ENCODE data around the gene EMD. TPM values are rescaled to one million over a fixed set of nuclear protein-coding genes. Genes with fewer than 3 reads are reported as not detected.

Gene EMD
- total and polyA plus RNA-seq, 2 of the 13 experiments (the other 11 are each of a cell fraction or from before 2014, with no cell fraction given): 14.5 to 14.9 TPM

DNA sequence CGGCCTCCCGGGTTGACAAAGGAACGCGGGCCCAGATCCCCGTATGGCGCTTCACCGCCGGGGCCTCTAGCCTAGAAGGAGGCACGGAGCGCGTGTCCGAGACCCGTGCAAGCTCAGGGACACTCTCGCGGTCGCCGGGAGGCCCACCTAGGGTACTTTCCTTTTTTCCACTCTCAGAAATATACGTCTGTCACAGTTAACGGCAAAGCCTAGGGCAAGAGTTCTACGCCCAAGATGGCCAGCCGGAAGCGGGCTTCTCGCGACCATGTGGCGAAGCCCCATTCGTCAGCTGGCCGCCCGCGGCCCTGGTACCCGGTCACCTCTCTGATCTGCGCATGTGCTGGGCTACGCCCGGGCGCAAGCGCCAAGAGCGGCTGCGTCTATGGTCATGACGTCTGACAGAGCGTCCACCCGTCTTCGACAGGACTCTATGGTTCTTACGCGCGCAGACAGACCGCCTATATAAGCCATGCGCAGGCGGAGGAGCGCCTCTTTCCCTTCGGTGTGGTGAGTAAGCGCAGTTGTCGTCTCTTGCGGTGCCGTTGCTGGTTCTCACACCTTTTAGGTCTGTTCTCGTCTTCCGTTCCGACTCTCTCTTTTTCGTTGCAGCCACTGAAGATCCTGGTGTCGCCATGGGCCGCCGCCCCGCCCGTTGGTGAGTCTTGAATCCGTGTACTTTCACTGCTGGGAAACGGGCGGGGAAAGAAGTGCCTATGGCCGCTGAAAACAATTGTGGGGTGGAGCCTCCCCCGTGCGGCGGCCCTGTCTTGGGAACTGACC, 19.0 kb downstream of the EMD start, which contains the start of gene RPL10 (continued):
- TF ChIP-seq ZNF678 (CRISPR knock-in tag; IDR thresholded peaks at IDR 0.05): no peak
- no peak for TF ChIP-seq EZH2 (conservative IDR thresholded peaks at IDR 0.05; ENCODE audit: low read depth, low read length)
- peak; percentile 24 for TF ChIP-seq TEAD3 (CRISPR knock-in tag; optimal IDR thresholded peaks at IDR 0.05; ENCODE audit: borderline replicate concordance)
- TF ChIP-seq ATF7 (IDR thresholded peaks at IDR 0.05): no peak
- TF ChIP-seq ATF7 (CRISPR knock-in tag; IDR thresholded peaks at IDR 0.05): no peak
- TF ChIP-seq, protein P1, sequence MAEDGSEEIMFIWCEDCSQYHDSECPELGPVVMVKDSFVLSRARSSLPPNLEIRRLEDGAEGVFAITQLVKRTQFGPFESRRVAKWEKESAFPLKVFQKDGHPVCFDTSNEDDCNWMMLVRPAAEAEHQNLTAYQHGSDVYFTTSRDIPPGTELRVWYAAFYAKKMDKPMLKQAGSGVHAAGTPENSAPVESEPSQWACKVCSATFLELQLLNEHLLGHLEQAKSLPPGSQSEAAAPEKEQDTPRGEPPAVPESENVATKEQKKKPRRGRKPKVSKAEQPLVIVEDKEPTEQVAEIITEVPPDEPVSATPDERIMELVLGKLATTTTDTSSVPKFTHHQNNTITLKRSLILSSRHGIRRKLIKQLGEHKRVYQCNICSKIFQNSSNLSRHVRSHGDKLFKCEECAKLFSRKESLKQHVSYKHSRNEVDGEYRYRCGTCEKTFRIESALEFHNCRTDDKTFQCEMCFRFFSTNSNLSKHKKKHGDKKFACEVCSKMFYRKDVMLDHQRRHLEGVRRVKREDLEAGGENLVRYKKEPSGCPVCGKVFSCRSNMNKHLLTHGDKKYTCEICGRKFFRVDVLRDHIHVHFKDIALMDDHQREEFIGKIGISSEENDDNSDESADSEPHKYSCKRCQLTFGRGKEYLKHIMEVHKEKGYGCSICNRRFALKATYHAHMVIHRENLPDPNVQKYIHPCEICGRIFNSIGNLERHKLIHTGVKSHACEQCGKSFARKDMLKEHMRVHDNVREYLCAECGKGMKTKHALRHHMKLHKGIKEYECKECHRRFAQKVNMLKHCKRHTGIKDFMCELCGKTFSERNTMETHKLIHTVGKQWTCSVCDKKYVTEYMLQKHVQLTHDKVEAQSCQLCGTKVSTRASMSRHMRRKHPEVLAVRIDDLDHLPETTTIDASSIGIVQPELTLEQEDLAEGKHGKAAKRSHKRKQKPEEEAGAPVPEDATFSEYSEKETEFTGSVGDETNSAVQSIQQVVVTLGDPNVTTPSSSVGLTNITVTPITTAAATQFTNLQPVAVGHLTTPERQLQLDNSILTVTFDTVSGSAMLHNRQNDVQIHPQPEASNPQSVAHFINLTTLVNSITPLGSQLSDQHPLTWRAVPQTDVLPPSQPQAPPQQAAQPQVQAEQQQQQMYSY (CRISPR knock-in tag; IDR thresholded peaks at IDR 0.05): 0 out of 2 replicates have a peak, but pooled peaks have one; percentile 25
- TF ChIP-seq, protein P2, sequence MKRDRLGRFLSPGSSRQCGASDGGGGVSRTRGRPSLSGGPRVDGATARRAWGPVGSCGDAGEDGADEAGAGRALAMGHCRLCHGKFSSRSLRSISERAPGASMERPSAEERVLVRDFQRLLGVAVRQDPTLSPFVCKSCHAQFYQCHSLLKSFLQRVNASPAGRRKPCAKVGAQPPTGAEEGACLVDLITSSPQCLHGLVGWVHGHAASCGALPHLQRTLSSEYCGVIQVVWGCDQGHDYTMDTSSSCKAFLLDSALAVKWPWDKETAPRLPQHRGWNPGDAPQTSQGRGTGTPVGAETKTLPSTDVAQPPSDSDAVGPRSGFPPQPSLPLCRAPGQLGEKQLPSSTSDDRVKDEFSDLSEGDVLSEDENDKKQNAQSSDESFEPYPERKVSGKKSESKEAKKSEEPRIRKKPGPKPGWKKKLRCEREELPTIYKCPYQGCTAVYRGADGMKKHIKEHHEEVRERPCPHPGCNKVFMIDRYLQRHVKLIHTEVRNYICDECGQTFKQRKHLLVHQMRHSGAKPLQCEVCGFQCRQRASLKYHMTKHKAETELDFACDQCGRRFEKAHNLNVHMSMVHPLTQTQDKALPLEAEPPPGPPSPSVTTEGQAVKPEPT (CRISPR knock-in tag; IDR thresholded peaks at IDR 0.05; ENCODE audit: low read depth): no peak
- TF ChIP-seq, protein P3, sequence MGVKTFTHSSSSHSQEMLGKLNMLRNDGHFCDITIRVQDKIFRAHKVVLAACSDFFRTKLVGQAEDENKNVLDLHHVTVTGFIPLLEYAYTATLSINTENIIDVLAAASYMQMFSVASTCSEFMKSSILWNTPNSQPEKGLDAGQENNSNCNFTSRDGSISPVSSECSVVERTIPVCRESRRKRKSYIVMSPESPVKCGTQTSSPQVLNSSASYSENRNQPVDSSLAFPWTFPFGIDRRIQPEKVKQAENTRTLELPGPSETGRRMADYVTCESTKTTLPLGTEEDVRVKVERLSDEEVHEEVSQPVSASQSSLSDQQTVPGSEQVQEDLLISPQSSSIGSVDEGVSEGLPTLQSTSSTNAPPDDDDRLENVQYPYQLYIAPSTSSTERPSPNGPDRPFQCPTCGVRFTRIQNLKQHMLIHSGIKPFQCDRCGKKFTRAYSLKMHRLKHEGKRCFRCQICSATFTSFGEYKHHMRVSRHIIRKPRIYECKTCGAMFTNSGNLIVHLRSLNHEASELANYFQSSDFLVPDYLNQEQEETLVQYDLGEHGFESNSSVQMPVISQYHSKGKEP (CRISPR knock-in tag; IDR thresholded peaks at IDR 0.05): peak; percentile 32; the same call in 1 of the 2 replicates
- no peak for TF ChIP-seq HMG20A (CRISPR knock-in tag; IDR thresholded peaks at IDR 0.05; ENCODE audit: borderline replicate concordance)
- TF ChIP-seq MBD4 (IDR thresholded peaks at IDR 0.05; ENCODE audit: borderline replicate concordance, low read length): no peak
- no peak for TF ChIP-seq RARG (CRISPR knock-in tag; IDR thresholded peaks at IDR 0.05; ENCODE audit: low read depth)
- no peak for TF ChIP-seq ZSCAN29 (CRISPR knock-in tag; conservative IDR thresholded peaks at IDR 0.05)
- no peak for TF ChIP-seq ZNF761 (CRISPR knock-in tag; conservative IDR thresholded peaks at IDR 0.05)
- no peak for TF ChIP-seq ZNF382 (CRISPR knock-in tag; IDR thresholded peaks at IDR 0.05; ENCODE audit: borderline replicate concordance)
- TF ChIP-seq, protein P4, sequence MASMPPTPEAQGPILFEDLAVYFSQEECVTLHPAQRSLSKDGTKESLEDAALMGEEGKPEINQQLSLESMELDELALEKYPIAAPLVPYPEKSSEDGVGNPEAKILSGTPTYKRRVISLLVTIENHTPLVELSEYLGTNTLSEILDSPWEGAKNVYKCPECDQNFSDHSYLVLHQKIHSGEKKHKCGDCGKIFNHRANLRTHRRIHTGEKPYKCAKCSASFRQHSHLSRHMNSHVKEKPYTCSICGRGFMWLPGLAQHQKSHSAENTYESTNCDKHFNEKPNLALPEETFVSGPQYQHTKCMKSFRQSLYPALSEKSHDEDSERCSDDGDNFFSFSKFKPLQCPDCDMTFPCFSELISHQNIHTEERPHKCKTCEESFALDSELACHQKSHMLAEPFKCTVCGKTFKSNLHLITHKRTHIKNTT (CRISPR knock-in tag; IDR thresholded peaks at IDR 0.05): no peak
- TF ChIP-seq, protein P5, sequence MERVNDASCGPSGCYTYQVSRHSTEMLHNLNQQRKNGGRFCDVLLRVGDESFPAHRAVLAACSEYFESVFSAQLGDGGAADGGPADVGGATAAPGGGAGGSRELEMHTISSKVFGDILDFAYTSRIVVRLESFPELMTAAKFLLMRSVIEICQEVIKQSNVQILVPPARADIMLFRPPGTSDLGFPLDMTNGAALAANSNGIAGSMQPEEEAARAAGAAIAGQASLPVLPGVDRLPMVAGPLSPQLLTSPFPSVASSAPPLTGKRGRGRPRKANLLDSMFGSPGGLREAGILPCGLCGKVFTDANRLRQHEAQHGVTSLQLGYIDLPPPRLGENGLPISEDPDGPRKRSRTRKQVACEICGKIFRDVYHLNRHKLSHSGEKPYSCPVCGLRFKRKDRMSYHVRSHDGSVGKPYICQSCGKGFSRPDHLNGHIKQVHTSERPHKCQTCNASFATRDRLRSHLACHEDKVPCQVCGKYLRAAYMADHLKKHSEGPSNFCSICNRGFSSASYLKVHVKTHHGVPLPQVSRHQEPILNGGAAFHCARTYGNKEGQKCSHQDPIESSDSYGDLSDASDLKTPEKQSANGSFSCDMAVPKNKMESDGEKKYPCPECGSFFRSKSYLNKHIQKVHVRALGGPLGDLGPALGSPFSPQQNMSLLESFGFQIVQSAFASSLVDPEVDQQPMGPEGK (CRISPR knock-in tag; IDR thresholded peaks at IDR 0.05): 0 out of 2 replicates have a peak, but pooled peaks have one; percentile 25
